Neural cell (in vitro differentiated cells): Measurements from ENCODE around the gene OR10D3. TPM values are rescaled to one million over a fixed set of nuclear protein-coding genes. Genes with fewer than 3 reads are reported as not detected.
"Not testable (repeated sequence)": the region's sequence is repeated elsewhere in the genome, so short reads cannot be mapped to it uniquely, and the experiment has no call there.

Source experiments
- H2AFZ ChIP-seq: fragments of 200-600, 300-800 bp; sonication (generic), shearing (Covaris generic); 2 replicates; pipeline ENCODE4 v1.6.0; 2014; ENCODE audit warnings: low read depth, mild to moderate bottlenecking, antibody characterized with exemption, low read length, moderate library complexity
- H3F3A ChIP-seq: fragments of 200-600 bp; shearing (Covaris generic); 2 replicates; pipeline ENCODE4 v1.6.1; 2016; ENCODE audit warnings: mild to moderate bottlenecking, moderate library complexity, mixed read lengths, antibody characterized with exemption, low read length; ENCODE audit not compliant: insufficient read depth, poor library complexity, severe bottlenecking
- H3K27ac ChIP-seq: fragments of 200-600, 300-800 bp; sonication (generic), shearing (Covaris generic); 2 replicates; pipeline ENCODE4 v1.5.1; 2014; ENCODE audit warnings: mild to moderate bottlenecking, low read length, moderate library complexity
- H3K27me3 ChIP-seq: fragments of 300-800, 200-600 bp; sonication (generic), shearing (Covaris generic); 2 replicates; pipeline ENCODE4 v1.6.0; 2014; ENCODE audit warnings: mild to moderate bottlenecking, low read depth, low read length, moderate library complexity; ENCODE audit not compliant: insufficient read depth
- H3K36me3 ChIP-seq: fragments of 300-800, 200-600 bp; sonication (generic), shearing (Covaris generic); 2 replicates; pipeline ENCODE4 v1.5.1; 2014; ENCODE audit warnings: mild to moderate bottlenecking, antibody characterized with exemption, low read length, moderate library complexity; ENCODE audit not compliant: insufficient read depth
- H3K4me2 ChIP-seq: fragments of 300-800, 200-600 bp; sonication (generic), shearing (Covaris generic); 2 replicates; pipeline ENCODE4 v1.6.0; 2014; ENCODE audit warnings: mild to moderate bottlenecking, low read length
- H3K4me3 ChIP-seq: fragments of 300-800, 200-600 bp; sonication (generic), shearing (Covaris generic); 2 replicates; pipeline ENCODE4 v1.5.1; 2014; ENCODE audit warnings: mild to moderate bottlenecking, low read length, moderate library complexity
- H3K79me2 ChIP-seq: fragments of 200-600 bp; shearing (Covaris generic); replicated peaks from 2 replicates; pipeline ENCODE4 v1.6.0; 2014; ENCODE audit warnings: mild to moderate bottlenecking, low read length, moderate library complexity; ENCODE audit not compliant: insufficient read depth
- H3K9ac ChIP-seq: fragments of 300-800, 200-600 bp; sonication (generic), shearing (Covaris generic); 2 replicates; pipeline ENCODE4 v1.6.1; 2016; ENCODE audit warnings: mild to moderate bottlenecking, low read length, mixed read lengths
- H3K9me2 ChIP-seq: fragments of 200-600 bp; shearing (Covaris generic); 2 replicates; pipeline ENCODE4 v1.6.1; 2016; ENCODE audit warnings: mild to moderate bottlenecking, low read length, mixed read lengths; ENCODE audit not compliant: insufficient read depth
- H3K9me3 ChIP-seq: fragments of 200-600, 300-800 bp; sonication (generic), shearing (Covaris generic); 2 replicates; pipeline ENCODE4 v1.6.1; 2016; ENCODE audit warnings: mild to moderate bottlenecking, mixed run types, low read length, moderate library complexity, mixed read lengths
- H4K20me1 ChIP-seq: fragments of 200-600 bp; shearing (Covaris generic); 2 replicates; pipeline ENCODE4 v1.6.1; 2016; ENCODE audit warnings: mild to moderate bottlenecking, mixed run types; ENCODE audit not compliant: insufficient read depth
- EP300 ChIP-seq: fragments of 450-650 bp; conservative IDR thresholded peaks from 2 replicates; pipeline ENCODE4 v1.6.1; 2014; ENCODE audit warnings: antibody characterized with exemption, mild to moderate bottlenecking, moderate library complexity; ENCODE audit not compliant: poor library complexity, severe bottlenecking
- EZH2 ChIP-seq: fragments of 200-600, 300-800 bp; shearing (Covaris generic), sonication (generic); IDR thresholded peaks from 2 replicates; pipeline ENCODE4 v1.6.1; 2014; ENCODE audit warnings: antibody characterized with exemption, low read length, borderline replicate concordance, mild to moderate bottlenecking; ENCODE audit not compliant: insufficient read depth, poor library complexity, severe bottlenecking
- MXI1 ChIP-seq: fragments of 450-650 bp; conservative IDR thresholded peaks from 2 replicates; pipeline ENCODE4 v1.6.1; 2014; ENCODE audit warnings: antibody characterized with exemption, mild to moderate bottlenecking; ENCODE audit not compliant: poor library complexity, severe bottlenecking
- POLR2AphosphoS5 ChIP-seq: IDR thresholded peaks from 2 replicates; pipeline ENCODE4 v1.6.1; 2012
- RAD21 ChIP-seq: fragments of 450-650 bp; conservative IDR thresholded peaks from 2 replicates; pipeline ENCODE4 v1.6.1; 2014; ENCODE audit warnings: antibody characterized with exemption, mild to moderate bottlenecking, moderate library complexity
- SMC3 ChIP-seq: fragments of 450-650 bp; conservative IDR thresholded peaks from 2 replicates; pipeline ENCODE4 v1.6.1; 2014; ENCODE audit warnings: antibody characterized with exemption, mild to moderate bottlenecking, moderate library complexity; ENCODE audit not compliant: poor library complexity
- TAF1 ChIP-seq: IDR thresholded peaks from 2 replicates; pipeline ENCODE4 v1.6.1; 2012; ENCODE audit warnings: low read depth
- polyA plus RNA-seq: library from polyadenylated mRNA; depleted of rRNA; stranded (reverse); fragments of >200 nt; gene quantifications from 2 replicates; pipeline ENCODE4 v1.2.3, GENCODE V29; 2014
- TF ChIP-seq, protein P1 (sequence below): IDR thresholded peaks from 2 replicates; pipeline ENCODE4 v1.6.1; 2012; ENCODE audit warnings: borderline replicate concordance
- TF ChIP-seq, protein P2 (sequence below): fragments of 450-650 bp; IDR thresholded peaks from 2 replicates; pipeline ENCODE4 v1.5.1; 2014; ENCODE audit warnings: antibody characterized with exemption, mild to moderate bottlenecking, moderate library complexity; ENCODE audit not compliant: poor library complexity, severe bottlenecking

OR10D3 gene
- polyA plus RNA-seq, 1 donor from 2014 or later, result not detected

DNA sequence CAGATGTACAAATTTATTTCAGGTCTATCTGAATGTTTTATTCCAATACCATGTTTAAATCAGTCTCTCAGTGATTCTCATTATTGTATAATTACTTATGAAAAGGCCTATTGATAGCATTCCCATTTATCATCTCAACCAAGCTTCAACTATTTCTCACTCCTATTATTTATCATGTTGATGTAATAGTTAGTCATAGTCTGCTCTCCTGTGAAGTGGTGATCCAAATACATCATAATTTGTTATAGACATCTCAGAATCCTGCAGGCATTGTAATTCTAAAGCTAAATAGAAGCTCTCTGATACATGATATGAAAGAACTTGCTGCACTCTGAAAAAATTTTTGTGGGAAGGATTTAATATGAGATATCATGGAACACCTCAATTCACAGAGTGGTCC is 36.0 kb downstream of the OR10D3 start:
- H3K27ac ChIP-seq, result no peak overlapping the region
- no peak overlapping the region for H3K4me2 ChIP-seq
- no peak overlapping the region for H3K4me3 ChIP-seq
- no peaks in the 10 kb centered on the region for H3K36me3 ChIP-seq
- H3K9ac ChIP-seq, result no peak overlapping the region
- no peak overlapping the region for H2AFZ ChIP-seq
- H3F3A ChIP-seq, result no peaks in the 10 kb centered on the region
- H3K79me2 ChIP-seq, result no peaks in the 10 kb centered on the region
- H3K27me3 ChIP-seq, result no peaks in the 10 kb centered on the region
- no peaks in the 10 kb centered on the region for H3K9me2 ChIP-seq
- no peaks in the 10 kb centered on the region for H4K20me1 ChIP-seq
- H3K9me3 ChIP-seq, result no peaks in the 10 kb centered on the region
- TF ChIP-seq TAF1 (no peak), POLR2AphosphoS5 (no peak)

DNA sequence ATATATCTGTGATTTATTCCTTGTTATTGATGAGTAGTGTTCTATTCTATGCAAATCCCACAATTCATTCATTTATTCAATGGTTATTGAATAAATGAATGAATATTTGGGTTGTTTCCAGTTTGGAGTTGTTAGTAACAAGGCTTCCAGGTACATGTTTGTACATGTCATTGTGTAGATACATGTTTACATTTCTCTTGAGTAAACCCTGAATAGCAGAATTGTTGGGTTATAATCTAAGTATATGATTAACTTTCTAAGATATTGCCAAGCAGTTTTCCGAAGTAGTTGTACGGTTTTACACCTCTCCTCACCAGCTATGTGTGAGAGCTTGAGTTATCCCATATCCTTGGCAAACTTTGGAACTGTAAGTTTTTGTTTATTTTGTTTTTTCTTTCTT is 39.3 kb downstream of the OR10D3 start:
- Histone ChIP-seq H3K79me2 (no peaks in the 10 kb centered on the region), H3K4me3 (no peak overlapping the region), H4K20me1 (no peaks in the 10 kb centered on the region), H3K27ac (no peak overlapping the region), H3K27me3 (no peaks in the 10 kb centered on the region), H3K9ac (no peak overlapping the region), H3K9me3 (no peaks in the 10 kb centered on the region), H2AFZ (no peak overlapping the region), H3K36me3 (no peaks in the 10 kb centered on the region), H3F3A (no peaks in the 10 kb centered on the region), H3K9me2 (no peaks in the 10 kb centered on the region), H3K4me2 (no peak overlapping the region)
- TF ChIP-seq EP300 (no peak), POLR2AphosphoS5 (no peak), EZH2 (no peak), RAD21 (no peak), SMC3 (no peak), MXI1 (no peak), TAF1 (no peak)
- TF ChIP-seq, protein P1, sequence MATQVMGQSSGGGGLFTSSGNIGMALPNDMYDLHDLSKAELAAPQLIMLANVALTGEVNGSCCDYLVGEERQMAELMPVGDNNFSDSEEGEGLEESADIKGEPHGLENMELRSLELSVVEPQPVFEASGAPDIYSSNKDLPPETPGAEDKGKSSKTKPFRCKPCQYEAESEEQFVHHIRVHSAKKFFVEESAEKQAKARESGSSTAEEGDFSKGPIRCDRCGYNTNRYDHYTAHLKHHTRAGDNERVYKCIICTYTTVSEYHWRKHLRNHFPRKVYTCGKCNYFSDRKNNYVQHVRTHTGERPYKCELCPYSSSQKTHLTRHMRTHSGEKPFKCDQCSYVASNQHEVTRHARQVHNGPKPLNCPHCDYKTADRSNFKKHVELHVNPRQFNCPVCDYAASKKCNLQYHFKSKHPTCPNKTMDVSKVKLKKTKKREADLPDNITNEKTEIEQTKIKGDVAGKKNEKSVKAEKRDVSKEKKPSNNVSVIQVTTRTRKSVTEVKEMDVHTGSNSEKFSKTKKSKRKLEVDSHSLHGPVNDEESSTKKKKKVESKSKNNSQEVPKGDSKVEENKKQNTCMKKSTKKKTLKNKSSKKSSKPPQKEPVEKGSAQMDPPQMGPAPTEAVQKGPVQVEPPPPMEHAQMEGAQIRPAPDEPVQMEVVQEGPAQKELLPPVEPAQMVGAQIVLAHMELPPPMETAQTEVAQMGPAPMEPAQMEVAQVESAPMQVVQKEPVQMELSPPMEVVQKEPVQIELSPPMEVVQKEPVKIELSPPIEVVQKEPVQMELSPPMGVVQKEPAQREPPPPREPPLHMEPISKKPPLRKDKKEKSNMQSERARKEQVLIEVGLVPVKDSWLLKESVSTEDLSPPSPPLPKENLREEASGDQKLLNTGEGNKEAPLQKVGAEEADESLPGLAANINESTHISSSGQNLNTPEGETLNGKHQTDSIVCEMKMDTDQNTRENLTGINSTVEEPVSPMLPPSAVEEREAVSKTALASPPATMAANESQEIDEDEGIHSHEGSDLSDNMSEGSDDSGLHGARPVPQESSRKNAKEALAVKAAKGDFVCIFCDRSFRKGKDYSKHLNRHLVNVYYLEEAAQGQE, result no peak
- TF ChIP-seq, protein P2, sequence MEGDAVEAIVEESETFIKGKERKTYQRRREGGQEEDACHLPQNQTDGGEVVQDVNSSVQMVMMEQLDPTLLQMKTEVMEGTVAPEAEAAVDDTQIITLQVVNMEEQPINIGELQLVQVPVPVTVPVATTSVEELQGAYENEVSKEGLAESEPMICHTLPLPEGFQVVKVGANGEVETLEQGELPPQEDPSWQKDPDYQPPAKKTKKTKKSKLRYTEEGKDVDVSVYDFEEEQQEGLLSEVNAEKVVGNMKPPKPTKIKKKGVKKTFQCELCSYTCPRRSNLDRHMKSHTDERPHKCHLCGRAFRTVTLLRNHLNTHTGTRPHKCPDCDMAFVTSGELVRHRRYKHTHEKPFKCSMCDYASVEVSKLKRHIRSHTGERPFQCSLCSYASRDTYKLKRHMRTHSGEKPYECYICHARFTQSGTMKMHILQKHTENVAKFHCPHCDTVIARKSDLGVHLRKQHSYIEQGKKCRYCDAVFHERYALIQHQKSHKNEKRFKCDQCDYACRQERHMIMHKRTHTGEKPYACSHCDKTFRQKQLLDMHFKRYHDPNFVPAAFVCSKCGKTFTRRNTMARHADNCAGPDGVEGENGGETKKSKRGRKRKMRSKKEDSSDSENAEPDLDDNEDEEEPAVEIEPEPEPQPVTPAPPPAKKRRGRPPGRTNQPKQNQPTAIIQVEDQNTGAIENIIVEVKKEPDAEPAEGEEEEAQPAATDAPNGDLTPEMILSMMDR, result no peak

DNA sequence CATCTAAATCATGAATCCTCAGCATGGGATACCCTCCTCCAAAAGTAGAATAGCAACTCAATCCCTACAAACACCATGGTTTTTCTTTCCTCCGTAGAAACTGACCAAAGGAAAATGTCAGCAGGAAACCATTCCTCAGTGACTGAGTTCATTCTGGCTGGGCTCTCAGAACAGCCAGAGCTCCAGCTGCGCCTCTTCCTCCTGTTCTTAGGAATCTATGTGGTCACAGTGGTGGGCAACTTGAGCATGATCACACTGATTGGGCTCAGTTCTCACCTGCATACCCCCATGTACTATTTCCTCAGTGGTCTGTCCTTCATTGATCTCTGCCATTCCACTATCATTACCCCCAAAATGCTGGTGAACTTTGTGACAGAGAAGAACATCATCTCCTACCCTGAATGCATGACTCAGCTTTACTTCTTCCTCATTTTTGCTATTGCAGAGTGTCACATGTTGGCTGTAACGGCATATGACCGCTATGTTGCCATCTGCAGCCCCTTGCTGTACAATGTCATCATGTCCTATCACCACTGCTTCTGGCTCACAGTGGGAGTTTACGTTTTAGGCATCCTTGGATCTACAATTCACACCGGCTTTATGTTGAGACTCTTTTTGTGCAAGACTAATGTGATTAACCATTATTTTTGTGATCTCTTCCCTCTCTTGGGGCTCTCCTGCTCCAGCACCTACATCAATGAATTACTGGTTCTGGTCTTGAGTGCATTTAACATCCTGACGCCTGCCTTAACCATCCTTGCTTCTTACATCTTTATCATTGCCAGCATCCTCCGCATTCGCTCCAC is 41.7 kb downstream of the OR10D3 start:
- not testable (repeated sequence) for H3K27ac ChIP-seq, H2AFZ ChIP-seq, H3K9me2 ChIP-seq, H3K36me3 ChIP-seq, H3K9ac ChIP-seq, H3K4me3 ChIP-seq, H3K9me3 ChIP-seq, H3F3A ChIP-seq, H3K27me3 ChIP-seq, H4K20me1 ChIP-seq, H3K79me2 ChIP-seq, H3K4me2 ChIP-seq
